GM23338 (cell line): Measurements from ENCODE around the gene SHANK1. TPM values are rescaled to one million over a fixed set of nuclear protein-coding genes. Genes with fewer than 3 reads are reported as not detected.
A peak's percentile ranks its signal among the peaks of the same experiment; 100 is the strongest.

ENCODE experiments used
- ATAC-seq: fragments of 200-7000 bp; cut with Tn5 transposase; 3 replicates; pipeline ENCODE4 v1.9.1; 2020
- DNase-seq: peaks from one replicate; pipeline ENCODE4 v3.0.0-alpha.2; 2015; ENCODE audit warnings: low spot score
- H2AFZ ChIP-seq: fragments of 200-600 bp; sonication (generic); 2 replicates; pipeline ENCODE4 v1.8.0; 2016; ENCODE audit warnings: antibody characterized with exemption, mild to moderate bottlenecking, moderate library complexity
- H3F3A ChIP-seq: fragments of 200-600 bp; sonication (generic); replicated peaks from 2 replicates; pipeline ENCODE4 v1.8.0; 2017; ENCODE audit warnings: antibody characterized with exemption, mixed run types, low read depth
- H3K27ac ChIP-seq: fragments of 200-600 bp; sonication (generic); 2 replicates; pipeline ENCODE4 v1.6.1; 2016; ENCODE audit warnings: low read depth
- H3K27me3 ChIP-seq: fragments of 200-600 bp; sonication (generic); 2 replicates; pipeline ENCODE4 v1.8.0; 2016; ENCODE audit warnings: mild to moderate bottlenecking, mixed run types, moderate library complexity; ENCODE audit not compliant: insufficient read depth
- H3K36me3 ChIP-seq: fragments of 200-600 bp; sonication (generic); 2 replicates; pipeline ENCODE4 v1.8.0; 2016; ENCODE audit warnings: mild to moderate bottlenecking; ENCODE audit not compliant: insufficient read depth
- H3K4me1 ChIP-seq: fragments of 200-600 bp; sonication (generic); 2 replicates; pipeline ENCODE4 v1.8.0; 2016; ENCODE audit warnings: mild to moderate bottlenecking, moderate library complexity; ENCODE audit not compliant: insufficient read depth
- H3K4me2 ChIP-seq: fragments of 200-600 bp; sonication (generic); 2 replicates; pipeline ENCODE4 v1.7.1; 2017; ENCODE audit warnings: mixed run types
- H3K4me3 ChIP-seq: fragments of 200-600 bp; sonication (generic); 2 replicates; pipeline ENCODE4 v1.6.1; 2016; ENCODE audit warnings: mixed run types
- H3K79me2 ChIP-seq: fragments of 200-600 bp; sonication (generic); replicated peaks from 2 replicates; pipeline ENCODE4 v1.8.0; 2017; ENCODE audit warnings: mild to moderate bottlenecking; ENCODE audit not compliant: insufficient read depth
- H3K9me2 ChIP-seq: fragments of 200-600 bp; sonication (generic); 2 replicates; pipeline ENCODE4 v1.8.0; 2017; ENCODE audit not compliant: insufficient read depth
- H4K20me1 ChIP-seq: fragments of 200-600 bp; sonication (generic); replicated peaks from 2 replicates; pipeline ENCODE4 v1.8.0; 2017; ENCODE audit warnings: mild to moderate bottlenecking; ENCODE audit not compliant: insufficient read depth
- H3K27ac Mint-ChIP-seq: 2 replicates; pipeline ENCODE4 v1.8.0; 2020; ENCODE audit warnings: inconsistent platforms, mild to moderate bottlenecking, moderate library complexity, mixed read lengths
- H3K27me3 Mint-ChIP-seq: 3 replicates; pipeline ENCODE4 v1.8.0; 2022; ENCODE audit warnings: low read depth, mild to moderate bottlenecking, moderate library complexity, mixed read lengths, inconsistent platforms; ENCODE audit not compliant: insufficient read depth, poor library complexity
- H3K36me3 Mint-ChIP-seq: 3 replicates; pipeline ENCODE4 v1.8.0; 2021; ENCODE audit warnings: low read depth, mild to moderate bottlenecking, inconsistent platforms, moderate library complexity, mixed read lengths
- H3K4me1 Mint-ChIP-seq: 3 replicates; pipeline ENCODE4 v1.8.0; 2020; ENCODE audit warnings: mild to moderate bottlenecking, inconsistent platforms, mixed read lengths
- H3K4me3 Mint-ChIP-seq: 3 replicates; pipeline ENCODE4 v1.8.0; 2021; ENCODE audit warnings: moderate library complexity, mild to moderate bottlenecking, inconsistent platforms, mixed read lengths
- H3K9me3 Mint-ChIP-seq: 3 replicates; pipeline ENCODE4 v1.8.0; 2020; ENCODE audit warnings: moderate library complexity, mild to moderate bottlenecking, inconsistent platforms, mixed read lengths
- CREB1 ChIP-seq: fragments of 250-450 bp; sonication (Bioruptor Pico); IDR thresholded peaks from 2 replicates; pipeline ENCODE4 v1.5.0; 2020; ENCODE audit warnings: low read depth, mild to moderate bottlenecking, moderate library complexity
- EZH2 ChIP-seq: fragments of 200-600 bp; sonication (generic); IDR thresholded peaks from one replicate; pipeline ENCODE4 v1.8.0; 2017; ENCODE audit warnings: antibody characterized with exemption, mild to moderate bottlenecking, low read depth; ENCODE audit not compliant: unreplicated experiment
- EZH2phosphoT487 ChIP-seq: fragments of 200-600 bp; sonication (generic); IDR thresholded peaks from one replicate; pipeline ENCODE4 v1.8.1; 2018; ENCODE audit warnings: antibody characterized with exemption; ENCODE audit not compliant: unreplicated experiment
- JUNB ChIP-seq: IDR thresholded peaks from one replicate; pipeline ENCODE4 v1.6.1; 2016; ENCODE audit warnings: antibody characterized with exemption; ENCODE audit not compliant: unreplicated experiment
- POLR2AphosphoS5 ChIP-seq: IDR thresholded peaks from 2 replicates; pipeline ENCODE4 v1.6.1; 2016; ENCODE audit warnings: antibody characterized with exemption, low read depth
- polyA plus RNA-seq: library from polyadenylated mRNA; unstranded; fragments of >200 nt; fragmentation: Nextera tagmentation; extraction: Ambion mirVana; gene quantifications from 2 replicates; pipeline ENCODE4 v1.2.1, GENCODE V29; 2016
- total RNA-seq: library from RNA; depleted of rRNA; stranded (reverse); fragments of >200 nt; shearing (Covaris generic); gene quantifications from 2 replicates; pipeline ENCODE4 v1.2.3, GENCODE V29; 2014
- TF ChIP-seq, protein P1 (sequence below): fragments of 250-450 bp; sonication (Bioruptor Pico); IDR thresholded peaks from 2 replicates; pipeline ENCODE4 v1.5.0; 2020; ENCODE audit warnings: mild to moderate bottlenecking, moderate library complexity

The SHANK1 gene
- total and polyA plus RNA-seq, 2 experiments from 2014 or later = 0.23 to 4.1 TPM

DNA sequence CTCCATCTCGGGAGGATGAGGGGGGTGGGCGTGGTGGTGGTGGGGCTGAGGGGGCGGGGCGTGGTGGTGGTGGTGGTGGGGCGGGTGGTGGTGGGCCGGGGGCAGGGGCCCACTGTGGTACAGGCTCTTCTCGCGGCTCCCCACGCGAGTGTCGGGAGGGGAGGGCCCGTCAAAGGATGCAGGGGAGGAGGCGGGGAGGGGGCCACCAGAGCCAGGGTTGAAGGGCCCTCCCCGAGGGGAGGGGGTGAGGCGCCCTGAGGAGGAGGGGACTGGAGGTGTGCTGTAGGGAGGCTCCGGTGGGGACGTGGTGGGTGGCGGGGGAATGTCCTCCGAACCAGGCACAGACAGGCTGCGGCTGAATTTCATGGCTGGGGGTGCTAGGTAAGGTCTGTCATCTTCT is 50.7 kb downstream of the SHANK1 start (continued):
- TF ChIP-seq, protein P1, sequence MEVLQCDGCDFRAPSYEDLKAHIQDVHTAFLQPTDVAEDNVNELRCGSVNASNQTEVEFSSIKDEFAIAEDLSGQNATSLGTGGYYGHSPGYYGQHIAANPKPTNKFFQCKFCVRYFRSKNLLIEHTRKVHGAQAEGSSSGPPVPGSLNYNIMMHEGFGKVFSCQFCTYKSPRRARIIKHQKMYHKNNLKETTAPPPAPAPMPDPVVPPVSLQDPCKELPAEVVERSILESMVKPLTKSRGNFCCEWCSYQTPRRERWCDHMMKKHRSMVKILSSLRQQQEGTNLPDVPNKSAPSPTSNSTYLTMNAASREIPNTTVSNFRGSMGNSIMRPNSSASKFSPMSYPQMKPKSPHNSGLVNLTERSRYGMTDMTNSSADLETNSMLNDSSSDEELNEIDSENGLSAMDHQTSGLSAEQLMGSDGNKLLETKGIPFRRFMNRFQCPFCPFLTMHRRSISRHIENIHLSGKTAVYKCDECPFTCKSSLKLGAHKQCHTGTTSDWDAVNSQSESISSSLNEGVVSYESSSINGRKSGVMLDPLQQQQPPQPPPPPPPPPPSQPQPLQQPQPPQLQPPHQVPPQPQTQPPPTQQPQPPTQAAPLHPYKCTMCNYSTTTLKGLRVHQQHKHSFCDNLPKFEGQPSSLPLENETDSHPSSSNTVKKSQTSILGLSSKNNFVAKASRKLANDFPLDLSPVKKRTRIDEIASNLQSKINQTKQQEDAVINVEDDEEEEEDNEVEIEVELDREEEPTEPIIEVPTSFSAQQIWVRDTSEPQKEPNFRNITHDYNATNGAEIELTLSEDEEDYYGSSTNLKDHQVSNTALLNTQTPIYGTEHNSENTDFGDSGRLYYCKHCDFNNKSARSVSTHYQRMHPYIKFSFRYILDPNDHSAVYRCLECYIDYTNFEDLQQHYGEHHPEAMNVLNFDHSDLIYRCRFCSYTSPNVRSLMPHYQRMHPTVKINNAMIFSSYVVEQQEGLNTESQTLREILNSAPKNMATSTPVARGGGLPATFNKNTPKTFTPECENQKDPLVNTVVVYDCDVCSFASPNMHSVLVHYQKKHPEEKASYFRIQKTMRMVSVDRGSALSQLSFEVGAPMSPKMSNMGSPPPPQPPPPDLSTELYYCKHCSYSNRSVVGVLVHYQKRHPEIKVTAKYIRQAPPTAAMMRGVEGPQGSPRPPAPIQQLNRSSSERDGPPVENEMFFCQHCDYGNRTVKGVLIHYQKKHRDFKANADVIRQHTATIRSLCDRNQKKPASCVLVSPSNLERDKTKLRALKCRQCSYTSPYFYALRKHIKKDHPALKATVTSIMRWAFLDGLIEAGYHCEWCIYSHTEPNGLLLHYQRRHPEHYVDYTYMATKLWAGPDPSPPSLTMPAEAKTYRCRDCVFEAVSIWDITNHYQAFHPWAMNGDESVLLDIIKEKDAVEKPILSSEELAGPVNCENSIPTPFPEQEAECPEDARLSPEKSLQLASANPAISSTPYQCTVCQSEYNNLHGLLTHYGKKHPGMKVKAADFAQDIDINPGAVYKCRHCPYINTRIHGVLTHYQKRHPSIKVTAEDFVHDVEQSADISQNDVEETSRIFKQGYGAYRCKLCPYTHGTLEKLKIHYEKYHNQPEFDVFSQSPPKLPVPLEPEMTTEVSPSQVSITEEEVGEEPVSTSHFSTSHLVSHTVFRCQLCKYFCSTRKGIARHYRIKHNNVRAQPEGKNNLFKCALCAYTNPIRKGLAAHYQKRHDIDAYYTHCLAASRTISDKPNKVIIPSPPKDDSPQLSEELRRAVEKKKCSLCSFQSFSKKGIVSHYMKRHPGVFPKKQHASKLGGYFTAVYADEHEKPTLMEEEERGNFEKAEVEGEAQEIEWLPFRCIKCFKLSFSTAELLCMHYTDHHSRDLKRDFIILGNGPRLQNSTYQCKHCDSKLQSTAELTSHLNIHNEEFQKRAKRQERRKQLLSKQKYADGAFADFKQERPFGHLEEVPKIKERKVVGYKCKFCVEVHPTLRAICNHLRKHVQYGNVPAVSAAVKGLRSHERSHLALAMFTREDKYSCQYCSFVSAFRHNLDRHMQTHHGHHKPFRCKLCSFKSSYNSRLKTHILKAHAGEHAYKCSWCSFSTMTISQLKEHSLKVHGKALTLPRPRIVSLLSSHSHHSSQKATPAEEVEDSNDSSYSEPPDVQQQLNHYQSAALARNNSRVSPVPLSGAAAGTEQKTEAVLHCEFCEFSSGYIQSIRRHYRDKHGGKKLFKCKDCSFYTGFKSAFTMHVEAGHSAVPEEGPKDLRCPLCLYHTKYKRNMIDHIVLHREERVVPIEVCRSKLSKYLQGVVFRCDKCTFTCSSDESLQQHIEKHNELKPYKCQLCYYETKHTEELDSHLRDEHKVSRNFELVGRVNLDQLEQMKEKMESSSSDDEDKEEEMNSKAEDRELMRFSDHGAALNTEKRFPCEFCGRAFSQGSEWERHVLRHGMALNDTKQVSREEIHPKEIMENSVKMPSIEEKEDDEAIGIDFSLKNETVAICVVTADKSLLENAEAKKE (CRISPR knock-in tag) = no peak
- no peak for TF ChIP-seq EZH2
- TF ChIP-seq CREB1 (CRISPR knock-in tag) = no peak
- TF ChIP-seq JUNB = no peak

GRCh38 chr19:50668416-50668815 is 51.2 kb downstream of the SHANK1 start:
- peak overlapping the region; percentile 47 for H3K4me3 ChIP-seq

More at GRCh38 chr19:50668416-50668815, 51.2 kb downstream of the SHANK1 start:
- no peak overlapping the region for H3K27ac ChIP-seq
- TF ChIP-seq EZH2phosphoT487 (no peak), JUNB (no peak), EZH2 (peak; percentile 81), POLR2AphosphoS5 (no peak)
- no peak overlapping the region for H2AFZ ChIP-seq
- Mint-ChIP-seq H3K27ac (no peak overlapping the region), H3K36me3 (peaks cover 38% of the 10 kb centered on the region), H3K4me1 (no peaks in the 10 kb centered on the region), H3K4me3 (no peak overlapping the region), H3K27me3 (peaks cover 11% of the 10 kb centered on the region), H3K9me3 (peaks cover 72% of the 10 kb centered on the region)
- peaks cover 95% of the 10 kb centered on the region for H3K27me3 ChIP-seq
- H3K4me1 ChIP-seq = peaks cover 6% of the 10 kb centered on the region
- ATAC-seq (no peak), DNase-seq (no peak)
- H3K79me2 ChIP-seq = no peaks in the 10 kb centered on the region
- peaks cover 3% of the 10 kb centered on the region; the same call in 1 of the 2 replicates for H4K20me1 ChIP-seq
- no peaks in the 10 kb centered on the region for H3K36me3 ChIP-seq
- no peaks in the 10 kb centered on the region for H3K9me2 ChIP-seq
- peak overlapping the region; percentile 72; the same call in 1 of the 2 replicates for H3K4me2 ChIP-seq
- peaks cover 3% of the 10 kb centered on the region; the same call in 1 of the 2 replicates for H3F3A ChIP-seq
